Smooth muscle cell (in vitro differentiated cells): ENCODE results near the gene CDK16. TPM values are rescaled to one million over a fixed set of nuclear protein-coding genes. Genes with fewer than 3 reads are reported as not detected.

Source experiments
- DNase-seq: peaks from one replicate; lab custom pipeline; 2025; ENCODE audit not compliant: unreplicated experiment; lab: John Stamatoyannopoulos, UW
- H2AFZ ChIP-seq: fragments of 200-600 bp; sonication (generic); 2 replicates; pipeline ENCODE4 v1.6.0; 2016; ENCODE audit warnings: antibody characterized with exemption, low read depth, mild to moderate bottlenecking
- H3F3A ChIP-seq: fragments of 200-600 bp; sonication (generic); 2 replicates; pipeline ENCODE4 v1.6.0; 2017; ENCODE audit warnings: antibody characterized with exemption, low read depth
- H3K27ac ChIP-seq: fragments of 200-600 bp; sonication (generic); 2 replicates; pipeline ENCODE4 v1.5.1; 2016; ENCODE audit warnings: low read depth, mild to moderate bottlenecking
- H3K27me3 ChIP-seq: fragments of 200-600 bp; sonication (generic); 2 replicates; pipeline ENCODE4 v1.6.1; 2016; ENCODE audit warnings: low read depth, mild to moderate bottlenecking
- H3K36me3 ChIP-seq: fragments of 200-600 bp; sonication (generic); 2 replicates; pipeline ENCODE4 v1.5.1; 2016; ENCODE audit warnings: low read depth
- H3K4me1 ChIP-seq: fragments of 200-600 bp; sonication (generic); 2 replicates; pipeline ENCODE4 v1.5.1; 2016; ENCODE audit warnings: low read depth
- H3K4me2 ChIP-seq: fragments of 200-600 bp; sonication (generic); 2 replicates; pipeline ENCODE4 v1.6.0; 2016; ENCODE audit warnings: mild to moderate bottlenecking
- H3K4me3 ChIP-seq: fragments of 200-600 bp; sonication (generic); 2 replicates; pipeline ENCODE4 v1.5.1; 2016; ENCODE audit warnings: mild to moderate bottlenecking
- H3K79me2 ChIP-seq: fragments of 200-600 bp; sonication (generic); 2 replicates; pipeline ENCODE4 v1.6.0; 2016; ENCODE audit warnings: low read depth, mild to moderate bottlenecking
- H3K9ac ChIP-seq: fragments of 200-600 bp; sonication (generic); 2 replicates; pipeline ENCODE4 v1.6.0; 2016; ENCODE audit warnings: low read depth
- H3K9me3 ChIP-seq: fragments of 200-600 bp; sonication (generic); replicated peaks from 2 replicates; pipeline ENCODE4 v1.5.1; 2016; ENCODE audit warnings: low read depth
- H4K20me1 ChIP-seq: fragments of 200-600 bp; sonication (generic); 2 replicates; pipeline ENCODE4 v1.6.0; 2016; ENCODE audit warnings: low read depth
- WGBS: methylation state at CpG from one replicate; pipeline ENCODE4 v1.1.7; 2016; ENCODE audit warnings: low lambda C conversion rate; 5-methylcytosine and 5-hydroxymethylcytosine counted together
- polyA plus RNA-seq: library from polyadenylated mRNA; unstranded; fragments of >200 nt; fragmentation: Nextera tagmentation; extraction: Ambion mirVana; gene quantifications from 2 replicates; pipeline ENCODE4 v1.2.1, GENCODE V29; 2016
- total RNA-seq: library from RNA; depleted of rRNA; stranded (reverse); fragments of >200 nt; gene quantifications from 2 replicates; pipeline ENCODE4 v1.2.3, GENCODE V29; 2014
- TF ChIP-seq, protein P1 (sequence below): fragments of 200-600 bp; sonication (generic); IDR thresholded peaks from 2 replicates; pipeline ENCODE4 v1.5.1; 2017; ENCODE audit warnings: borderline replicate concordance, mild to moderate bottlenecking, antibody characterized with exemption; ENCODE audit not compliant: insufficient read depth, poor library complexity, severe bottlenecking

Gene CDK16
- total and polyA plus RNA-seq, 2 experiments from 2014 or later: 176 to 269 TPM

DNA sequence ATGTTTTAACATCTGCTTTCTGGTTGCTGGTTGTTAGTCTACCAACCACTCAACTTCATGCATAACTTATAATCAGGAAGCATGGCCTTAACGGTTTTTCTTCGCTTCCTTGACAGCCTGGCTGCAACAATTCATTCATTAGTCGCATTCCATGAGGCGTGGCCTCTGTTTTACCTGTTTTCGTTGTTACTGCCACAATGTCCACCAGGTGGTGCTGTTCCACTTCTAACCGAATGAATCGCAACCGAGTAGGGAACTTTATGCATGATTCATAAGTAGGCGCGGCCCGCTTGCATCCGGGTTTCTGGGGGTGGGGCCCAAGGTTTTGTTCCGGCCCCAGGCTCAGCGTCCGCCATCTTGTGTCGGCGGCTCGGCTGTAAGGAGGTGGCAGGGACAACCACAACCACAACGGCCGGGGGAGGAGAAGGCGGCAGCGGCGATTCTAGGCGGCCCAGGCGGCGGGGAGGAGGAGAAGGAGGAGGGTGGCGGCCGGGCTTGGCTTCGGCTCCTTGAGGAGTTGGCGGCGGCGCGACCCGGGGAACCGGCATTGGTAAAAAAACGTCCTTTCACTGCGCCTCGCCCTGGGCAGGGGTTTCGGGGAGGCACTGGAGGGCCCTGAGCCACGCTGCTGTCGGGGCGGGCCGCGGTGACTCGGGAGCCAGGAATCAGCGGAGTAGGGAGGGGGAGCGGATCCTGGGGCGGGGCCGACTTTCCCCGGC, 24.8 kb upstream of the CDK16 start, which contains the start of gene UBA1:
TSS of gene UBA1 (plus strand) at position 355 of the 719 bp plus-strand sequence. CDS start 4,974 bp downstream, outside the sequence.
- no peaks in the 10 kb centered on the region for H3K9me3 ChIP-seq
- peaks cover 33% of the 10 kb centered on the region for H3K4me1 ChIP-seq
- peak within 1 kb of the TSS; percentile 99 for H3K9ac ChIP-seq
- H3F3A ChIP-seq: no peaks in the 10 kb centered on the region
- DNase-seq: peak; percentile 87
- H3K4me3 ChIP-seq: peak within 1 kb of the TSS; percentile 93
- H2AFZ ChIP-seq: peak within 1 kb of the TSS; percentile 68
- peak within 1 kb of the TSS; percentile 86 for H3K4me2 ChIP-seq
- H3K79me2 ChIP-seq: peaks cover 50% of the 10 kb centered on the region
- H4K20me1 ChIP-seq: peaks cover 45% of the 10 kb centered on the region
- peak within 1 kb of the TSS; percentile 98 for H3K27ac ChIP-seq
- H3K36me3 ChIP-seq: no peaks in the 10 kb centered on the region
- H3K27me3 ChIP-seq: no peaks in the 10 kb centered on the region
- under 1% methylated on average over 46 of the region's 50 CpGs for WGBS
- TF ChIP-seq, protein P1, sequence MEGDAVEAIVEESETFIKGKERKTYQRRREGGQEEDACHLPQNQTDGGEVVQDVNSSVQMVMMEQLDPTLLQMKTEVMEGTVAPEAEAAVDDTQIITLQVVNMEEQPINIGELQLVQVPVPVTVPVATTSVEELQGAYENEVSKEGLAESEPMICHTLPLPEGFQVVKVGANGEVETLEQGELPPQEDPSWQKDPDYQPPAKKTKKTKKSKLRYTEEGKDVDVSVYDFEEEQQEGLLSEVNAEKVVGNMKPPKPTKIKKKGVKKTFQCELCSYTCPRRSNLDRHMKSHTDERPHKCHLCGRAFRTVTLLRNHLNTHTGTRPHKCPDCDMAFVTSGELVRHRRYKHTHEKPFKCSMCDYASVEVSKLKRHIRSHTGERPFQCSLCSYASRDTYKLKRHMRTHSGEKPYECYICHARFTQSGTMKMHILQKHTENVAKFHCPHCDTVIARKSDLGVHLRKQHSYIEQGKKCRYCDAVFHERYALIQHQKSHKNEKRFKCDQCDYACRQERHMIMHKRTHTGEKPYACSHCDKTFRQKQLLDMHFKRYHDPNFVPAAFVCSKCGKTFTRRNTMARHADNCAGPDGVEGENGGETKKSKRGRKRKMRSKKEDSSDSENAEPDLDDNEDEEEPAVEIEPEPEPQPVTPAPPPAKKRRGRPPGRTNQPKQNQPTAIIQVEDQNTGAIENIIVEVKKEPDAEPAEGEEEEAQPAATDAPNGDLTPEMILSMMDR: peak; percentile 87

DNA sequence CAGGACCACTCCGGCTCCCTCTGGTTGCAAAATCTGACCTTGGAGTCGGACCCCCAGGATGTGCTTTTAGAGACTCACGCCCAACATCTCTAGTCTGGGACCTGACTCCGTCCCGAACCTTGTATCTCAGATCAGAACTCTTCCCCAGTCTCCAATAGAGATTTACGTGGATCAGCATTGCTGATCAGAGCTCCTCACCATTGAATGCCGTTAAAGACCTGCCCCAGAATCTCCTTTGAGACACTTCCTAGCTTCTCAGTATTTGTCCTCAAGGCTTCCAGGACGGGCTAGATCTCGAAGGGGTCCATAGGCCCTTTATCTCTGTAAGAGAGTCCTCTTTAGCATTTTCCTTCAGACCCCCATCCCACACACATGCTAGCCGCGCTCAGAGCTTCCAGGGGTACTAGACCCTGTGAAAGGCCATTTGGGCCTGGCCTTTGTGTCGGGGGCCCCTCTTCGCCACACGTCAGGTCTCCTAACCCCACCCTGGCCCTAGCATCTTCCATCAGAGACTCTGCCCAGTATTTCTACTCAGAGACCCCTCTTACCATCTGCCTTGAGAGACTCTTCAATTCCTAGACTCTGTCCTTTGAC, 24.2 kb upstream of the CDK16 start:
- no peak for DNase-seq
- H2AFZ ChIP-seq: no peak overlapping the region
- peak overlapping the region; percentile 93 for H3K4me3 ChIP-seq
- peaks cover 52% of the 10 kb centered on the region for H4K20me1 ChIP-seq
- TF ChIP-seq, protein P1: no peak
- no peaks in the 10 kb centered on the region for H3K27me3 ChIP-seq
- H3K9ac ChIP-seq: peak overlapping the region; percentile 99
- peak overlapping the region; percentile 86 for H3K4me2 ChIP-seq
- H3K36me3 ChIP-seq: no peaks in the 10 kb centered on the region
- H3K79me2 ChIP-seq: peaks cover 56% of the 10 kb centered on the region
- no peaks in the 10 kb centered on the region for H3F3A ChIP-seq
- no peaks in the 10 kb centered on the region for H3K9me3 ChIP-seq
- peak overlapping the region; percentile 98 for H3K27ac ChIP-seq
- 8% methylated on average over 14 of the region's 14 CpGs for WGBS
- peaks cover 33% of the 10 kb centered on the region for H3K4me1 ChIP-seq

- peak overlapping the region; percentile 21 for H3K27ac ChIP-seq
- WGBS: 61% methylated on average over 3 of the region's 3 CpGs
- no peak for DNase-seq
- peaks cover 33% of the 10 kb centered on the region for H3K4me1 ChIP-seq
- peak overlapping the region; percentile 48 for H3K9ac ChIP-seq
- peaks cover 70% of the 10 kb centered on the region for H4K20me1 ChIP-seq
- H3K36me3 ChIP-seq: peaks cover 2% of the 10 kb centered on the region
- peak overlapping the region; percentile 86 for H3K4me2 ChIP-seq
- H3F3A ChIP-seq: no peaks in the 10 kb centered on the region
- no peaks in the 10 kb centered on the region for H3K27me3 ChIP-seq
- H2AFZ ChIP-seq: no peak overlapping the region
- H3K4me3 ChIP-seq: peak overlapping the region; percentile 30
- H3K79me2 ChIP-seq: peaks cover 59% of the 10 kb centered on the region
- TF ChIP-seq, protein P1: no peak
- no peaks in the 10 kb centered on the region for H3K9me3 ChIP-seq
Observed at GRCh38 chrX:47196098-47196497, 22.4 kb upstream of the CDK16 start.
